OCI-LY1 (cell line): ENCODE data around the gene SLC19A1.

Experiments used
- EZH2 ChIP-seq: fragments of 200-600 bp; sonication (generic), shearing (Covaris generic); IDR thresholded peaks from 2 replicates; pipeline ENCODE4 v1.8.0; 2017; ENCODE audit warnings: borderline replicate concordance, mixed run types, mild to moderate bottlenecking, antibody characterized with exemption, low read length, moderate library complexity, mixed read lengths
- TF ChIP-seq, protein P1 (sequence below): fragments of 200-600 bp; sonication (generic), shearing (Covaris generic); IDR thresholded peaks from 2 replicates; pipeline ENCODE4 v1.5.1; 2017; ENCODE audit warnings: mild to moderate bottlenecking, antibody characterized with exemption, low read length, moderate library complexity, mixed read lengths

DNA sequence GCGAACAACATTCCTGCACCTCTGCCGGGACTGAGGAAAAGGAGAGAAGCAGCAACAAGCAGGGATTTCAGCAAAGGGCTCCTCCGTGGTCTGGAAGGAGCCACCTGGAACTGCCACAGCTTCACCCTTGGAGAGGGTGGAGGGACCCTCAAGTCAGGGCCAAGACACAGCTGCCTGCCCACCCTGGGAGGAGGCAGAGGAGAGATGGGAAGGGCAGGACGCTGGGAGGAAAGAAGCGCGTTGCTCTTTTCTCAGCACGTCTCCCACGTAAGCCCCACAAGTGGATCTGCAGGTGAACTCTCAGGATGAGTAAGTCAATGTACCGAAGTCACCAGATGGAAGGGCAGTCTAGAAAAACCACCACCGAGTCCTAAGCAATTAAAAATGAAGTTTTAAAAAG, 39.6 kb downstream of the SLC19A1 start:
- TF ChIP-seq, protein P1, sequence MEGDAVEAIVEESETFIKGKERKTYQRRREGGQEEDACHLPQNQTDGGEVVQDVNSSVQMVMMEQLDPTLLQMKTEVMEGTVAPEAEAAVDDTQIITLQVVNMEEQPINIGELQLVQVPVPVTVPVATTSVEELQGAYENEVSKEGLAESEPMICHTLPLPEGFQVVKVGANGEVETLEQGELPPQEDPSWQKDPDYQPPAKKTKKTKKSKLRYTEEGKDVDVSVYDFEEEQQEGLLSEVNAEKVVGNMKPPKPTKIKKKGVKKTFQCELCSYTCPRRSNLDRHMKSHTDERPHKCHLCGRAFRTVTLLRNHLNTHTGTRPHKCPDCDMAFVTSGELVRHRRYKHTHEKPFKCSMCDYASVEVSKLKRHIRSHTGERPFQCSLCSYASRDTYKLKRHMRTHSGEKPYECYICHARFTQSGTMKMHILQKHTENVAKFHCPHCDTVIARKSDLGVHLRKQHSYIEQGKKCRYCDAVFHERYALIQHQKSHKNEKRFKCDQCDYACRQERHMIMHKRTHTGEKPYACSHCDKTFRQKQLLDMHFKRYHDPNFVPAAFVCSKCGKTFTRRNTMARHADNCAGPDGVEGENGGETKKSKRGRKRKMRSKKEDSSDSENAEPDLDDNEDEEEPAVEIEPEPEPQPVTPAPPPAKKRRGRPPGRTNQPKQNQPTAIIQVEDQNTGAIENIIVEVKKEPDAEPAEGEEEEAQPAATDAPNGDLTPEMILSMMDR, result no peak
- TF ChIP-seq EZH2, result no peak
